WI38 (cell line): ENCODE data around the gene MACROD2.

ENCODE experiments used
- H3K4me3 ChIP-seq: 2 replicates; pipeline ENCODE4 v1.5.1; 2011; ENCODE audit warnings: low read depth, mild to moderate bottlenecking, control low read depth, low read length
- TF ChIP-seq, protein P1 (sequence below): IDR thresholded peaks from 2 replicates; pipeline ENCODE4 v1.5.1; 2012; ENCODE audit warnings: low read depth, mild to moderate bottlenecking, control low read depth, low read length

Gene MACROD2

DNA sequence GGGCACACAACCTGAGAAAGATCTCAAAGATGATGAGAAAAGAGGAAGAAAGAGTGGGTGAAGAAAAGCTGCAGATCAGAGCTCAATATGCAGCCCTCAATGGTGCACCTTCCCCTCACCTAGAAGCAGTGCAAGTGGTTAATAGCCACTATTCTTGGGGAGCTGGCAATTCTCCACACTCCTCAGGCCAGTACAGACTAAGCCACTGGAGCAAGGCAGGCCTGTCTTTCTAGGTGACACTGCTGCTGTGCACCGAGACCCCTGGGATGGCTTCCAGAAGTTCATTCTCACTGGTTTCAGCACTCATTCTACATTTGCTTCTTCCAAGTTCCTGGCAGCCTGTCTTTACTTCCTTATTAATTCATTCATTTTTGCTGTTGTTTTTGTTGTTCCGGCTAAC is 1604.6 kb downstream of the MACROD2 start:
- H3K4me3 ChIP-seq = no peak overlapping the region
- TF ChIP-seq, protein P1, sequence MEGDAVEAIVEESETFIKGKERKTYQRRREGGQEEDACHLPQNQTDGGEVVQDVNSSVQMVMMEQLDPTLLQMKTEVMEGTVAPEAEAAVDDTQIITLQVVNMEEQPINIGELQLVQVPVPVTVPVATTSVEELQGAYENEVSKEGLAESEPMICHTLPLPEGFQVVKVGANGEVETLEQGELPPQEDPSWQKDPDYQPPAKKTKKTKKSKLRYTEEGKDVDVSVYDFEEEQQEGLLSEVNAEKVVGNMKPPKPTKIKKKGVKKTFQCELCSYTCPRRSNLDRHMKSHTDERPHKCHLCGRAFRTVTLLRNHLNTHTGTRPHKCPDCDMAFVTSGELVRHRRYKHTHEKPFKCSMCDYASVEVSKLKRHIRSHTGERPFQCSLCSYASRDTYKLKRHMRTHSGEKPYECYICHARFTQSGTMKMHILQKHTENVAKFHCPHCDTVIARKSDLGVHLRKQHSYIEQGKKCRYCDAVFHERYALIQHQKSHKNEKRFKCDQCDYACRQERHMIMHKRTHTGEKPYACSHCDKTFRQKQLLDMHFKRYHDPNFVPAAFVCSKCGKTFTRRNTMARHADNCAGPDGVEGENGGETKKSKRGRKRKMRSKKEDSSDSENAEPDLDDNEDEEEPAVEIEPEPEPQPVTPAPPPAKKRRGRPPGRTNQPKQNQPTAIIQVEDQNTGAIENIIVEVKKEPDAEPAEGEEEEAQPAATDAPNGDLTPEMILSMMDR = no peak

DNA sequence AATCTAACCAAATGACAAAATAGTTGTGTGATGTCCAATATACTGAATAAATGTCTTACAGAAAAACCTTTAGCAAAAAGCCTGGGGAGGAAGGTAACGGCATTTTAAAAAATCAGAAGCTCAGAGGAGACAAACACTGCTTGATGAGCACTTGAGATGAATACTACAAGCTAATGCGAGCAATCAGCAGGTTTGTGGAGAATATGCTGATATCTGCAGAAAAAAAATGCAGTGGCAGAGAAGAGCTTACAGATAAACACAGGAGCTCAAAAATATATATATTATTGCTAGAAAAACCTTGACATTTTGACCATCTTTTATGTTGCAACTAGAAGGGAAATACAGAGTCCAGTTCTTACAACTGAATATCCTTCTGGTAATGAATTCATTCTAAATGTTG is 1605.2 kb downstream of the MACROD2 start:
- TF ChIP-seq, protein P1 = no peak
- H3K4me3 ChIP-seq = no peak overlapping the region

DNA sequence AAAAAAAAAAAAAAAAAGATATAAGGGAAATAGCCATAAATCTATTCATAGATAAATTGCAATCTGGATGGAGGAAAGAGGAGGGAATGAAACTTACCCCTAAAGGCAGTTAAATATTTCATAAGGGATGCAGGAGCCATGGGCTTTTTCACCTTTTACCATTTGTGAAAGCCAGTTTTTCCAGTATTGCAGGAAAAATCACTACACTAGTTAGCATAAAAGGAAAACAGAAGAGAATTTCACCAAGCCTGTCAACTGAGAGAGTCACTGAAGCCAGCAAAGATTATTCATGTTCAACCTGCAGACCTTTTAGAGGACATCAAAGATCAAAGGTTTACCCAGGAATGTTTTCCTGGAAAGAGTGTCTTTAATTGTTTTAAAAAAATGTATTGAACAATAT is 1608.2 kb downstream of the MACROD2 start:
- TF ChIP-seq, protein P1 = no peak
- H3K4me3 ChIP-seq = no peak overlapping the region

DNA sequence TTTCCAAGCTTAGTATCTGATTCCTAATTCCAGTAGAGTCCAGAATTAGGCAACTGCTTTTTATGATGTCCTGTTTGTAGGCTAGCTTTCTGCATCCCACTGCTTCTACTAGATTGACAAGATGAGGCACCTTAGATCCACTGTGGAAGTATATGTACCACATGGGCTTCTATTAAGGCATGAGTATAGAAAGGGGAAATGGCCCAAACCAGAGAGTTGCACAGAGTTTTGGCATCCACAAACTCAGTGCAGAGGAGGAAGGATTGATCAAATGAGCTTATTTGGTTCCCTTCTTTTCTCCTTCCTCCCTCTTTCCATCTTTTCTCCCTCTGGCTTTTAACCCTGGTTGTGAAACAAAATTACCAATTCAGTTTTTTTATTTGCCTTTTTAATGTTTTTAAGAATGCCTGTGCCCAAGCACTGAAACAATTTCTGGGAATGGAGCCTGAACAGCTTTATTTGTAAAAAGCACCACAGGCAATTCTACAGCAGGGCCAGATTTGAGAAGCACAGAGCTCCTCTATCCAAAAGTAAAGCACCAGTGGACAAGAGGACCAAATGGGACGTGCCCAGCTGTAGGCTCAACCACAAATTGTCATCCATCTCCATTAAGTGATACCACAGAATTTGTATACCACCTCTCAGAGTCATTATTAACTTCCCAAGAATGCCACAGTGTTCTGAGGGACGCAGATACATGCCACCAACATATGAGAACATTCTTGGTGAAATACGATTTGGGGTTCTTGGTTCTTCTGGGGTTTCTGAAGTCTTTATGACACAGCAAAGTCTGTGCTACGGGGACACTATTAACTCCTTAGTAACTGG is 1608.9 kb downstream of the MACROD2 start:
- TF ChIP-seq, protein P1 = no peak
- no peak overlapping the region for H3K4me3 ChIP-seq

DNA sequence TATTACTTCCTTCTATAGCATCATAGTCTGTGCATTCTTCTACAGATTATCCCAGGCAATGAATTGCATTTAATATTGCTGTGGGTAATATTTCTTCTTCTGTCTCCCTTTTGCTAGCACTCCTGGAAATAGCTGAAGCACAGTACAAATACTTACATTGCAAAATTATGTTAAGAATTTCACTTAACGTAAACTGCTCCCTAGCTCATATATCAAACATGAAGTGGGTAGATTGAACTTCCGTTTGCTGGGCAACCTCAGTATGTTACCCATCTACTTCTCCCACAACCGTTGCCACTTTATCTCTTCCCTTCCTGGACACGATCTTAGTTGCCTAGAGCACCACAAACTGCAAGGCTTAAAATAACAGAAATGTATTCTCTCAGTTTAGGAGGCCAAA is 1614.6 kb downstream of the MACROD2 start:
- H3K4me3 ChIP-seq = no peak overlapping the region
- TF ChIP-seq, protein P1 = no peak

DNA sequence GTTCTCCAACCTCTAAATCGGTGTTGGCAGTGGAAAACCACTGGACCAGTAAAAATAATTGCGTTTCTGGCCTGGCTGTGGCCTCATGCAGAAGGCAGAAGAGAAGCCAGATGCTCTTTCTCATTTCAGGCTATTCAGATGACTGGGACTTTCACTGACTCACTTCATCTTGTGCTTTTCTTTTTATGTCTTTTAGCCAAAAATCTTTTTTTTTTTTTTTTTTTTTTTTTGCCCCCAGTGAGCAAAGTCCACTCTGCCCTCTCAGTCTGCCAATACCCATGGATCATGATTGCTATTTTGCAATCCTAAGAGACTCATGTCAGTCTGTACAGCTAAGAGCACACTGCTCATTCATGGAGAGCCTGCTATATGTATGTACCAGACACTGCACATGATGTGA is 1615.5 kb downstream of the MACROD2 start:
- TF ChIP-seq, protein P1 = no peak

DNA sequence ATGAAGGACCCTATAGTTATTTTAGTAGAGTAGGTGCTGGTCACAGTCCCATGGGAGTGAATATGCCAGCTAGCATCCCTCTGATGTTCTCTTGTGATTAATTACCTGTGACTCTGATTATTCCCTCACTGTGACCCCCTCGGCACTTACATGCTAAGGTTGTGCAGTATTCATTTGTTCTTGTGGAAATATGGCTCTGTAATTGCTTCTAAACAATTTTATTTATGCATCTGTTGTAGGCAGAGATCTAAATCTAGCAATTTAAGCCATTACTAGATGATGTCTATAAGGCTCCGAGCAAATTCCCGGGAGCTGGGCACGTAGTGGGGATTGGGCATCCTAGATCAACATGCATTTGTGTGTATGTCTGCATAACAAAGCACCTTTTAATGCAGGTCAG is 1616.2 kb downstream of the MACROD2 start:
- TF ChIP-seq, protein P1 = no peak
- H3K4me3 ChIP-seq = no peak overlapping the region

More for the DNA sequence above, 1615.5 kb downstream of the MACROD2 start:
- H3K4me3 ChIP-seq = no peak overlapping the region
